GM12878 (cell line): ENCODE measurements around the gene NRG3. TPM values are rescaled to one million over a fixed set of nuclear protein-coding genes. Genes with fewer than 3 reads are reported as not detected.

Source experiments
- ATAC-seq: fragments of 200-7000 bp; cut with Tn5 transposase; 3 replicates; pipeline ENCODE4 v1.9.1; 2020; ENCODE audit warnings: mild to moderate bottlenecking, moderate library complexity
- BruUV-seq: library from RNA; stranded (reverse); fragments of 400-500 nt; replicated peaks from 2 replicates; lab custom pipeline; 2021; lab: Mats Ljungman, UMichigan
- CTCF ChIA-PET: fragments of 300-600 bp; sonication (Branson Sonifier 250); formaldehyde crosslinking; extraction: SDS; loops from one replicate; lab custom pipeline; 2021; ENCODE audit warnings: inconsistent platforms; lab: Yijun Ruan, JAX
- POLR2A ChIA-PET: fragments of 350-600 bp; formaldehyde crosslinking; extraction: SDS; loops from one replicate; lab custom pipeline; 2021; ENCODE audit warnings: inconsistent platforms; lab: Charles Lee
- RAD21 ChIA-PET: fragments of 300-600 bp; sonication (Branson Sonifier 250); formaldehyde crosslinking; loops from one replicate; lab custom pipeline; 2023; ENCODE audit warnings: antibody characterized with exemption; ENCODE audit not compliant: unreplicated experiment; lab: Charles Lee
- SMC1A ChIA-PET: fragments of 300-600 bp; sonication (Branson Sonifier 250); formaldehyde crosslinking; loops from one replicate; lab custom pipeline; 2023; ENCODE audit not compliant: unreplicated experiment, uncharacterized antibody; lab: Charles Lee
- DNase-seq: peaks from one replicate; pipeline ENCODE4 v3.0.0-alpha.2; 2011; ENCODE audit warnings: low read depth, low spot score
- FAIRE-seq: peaks from 3 replicates; lab custom pipeline; 2011; peaks lifted over from hg19 to GRCh38; lab: Jason Lieb, UNC
- H2AFZ ChIP-seq: 2 replicates; pipeline ENCODE4 v1.6.0; 2011; ENCODE audit warnings: low read depth, low read length, control low read depth; ENCODE audit not compliant: control insufficient read depth
- H3K27ac ChIP-seq: 2 replicates; pipeline ENCODE4 v1.5.1; 2011; ENCODE audit warnings: control low read depth; ENCODE audit not compliant: control insufficient read depth, insufficient read depth
- H3K27me3 ChIP-seq, 2 experiments: replicated peaks in 1 of 2; 2 replicates each; pipeline versions ENCODE4 v1.6.0 to v1.6.1; 2011; ENCODE audit warnings: low read length in 1 of 2; ENCODE audit not compliant: control insufficient read depth in 2 of 2, insufficient read depth in 2 of 2
- H3K36me3 ChIP-seq, 2 experiments: 2 replicates each; pipeline ENCODE4 v1.5.1; 2011; ENCODE audit warnings: low read length in 1 of 2; ENCODE audit not compliant: control insufficient read depth in 2 of 2, insufficient read depth in 2 of 2
- H3K4me1 ChIP-seq: 2 replicates; pipeline ENCODE4 v1.6.1; 2011; ENCODE audit warnings: mild to moderate bottlenecking, low read length, moderate library complexity, mixed read lengths; ENCODE audit not compliant: control insufficient read depth, insufficient read depth
- H3K4me2 ChIP-seq: 2 replicates; pipeline ENCODE4 v1.6.0; 2011; ENCODE audit warnings: control low read depth; ENCODE audit not compliant: control insufficient read depth, insufficient read depth
- H3K4me3 ChIP-seq: fragments of 200-600 bp; sonication (generic); 2 replicates; pipeline ENCODE4 v1.5.1; 2016
- H3K79me2 ChIP-seq: 2 replicates; pipeline ENCODE4 v1.6.0; 2011; ENCODE audit warnings: low read length; ENCODE audit not compliant: control insufficient read depth, insufficient read depth
- H3K9ac ChIP-seq: 2 replicates; pipeline ENCODE4 v1.8.0; 2011; ENCODE audit warnings: low read length, control low read depth, mixed read lengths; ENCODE audit not compliant: control insufficient read depth, insufficient read depth
- H3K9me3 ChIP-seq: replicated peaks from 3 replicates; pipeline ENCODE4 v1.5.1; 2011; ENCODE audit warnings: mild to moderate bottlenecking, low read length; ENCODE audit not compliant: control insufficient read depth, insufficient read depth
- H4K20me1 ChIP-seq: 2 replicates; pipeline ENCODE4 v1.6.0; 2011; ENCODE audit not compliant: control insufficient read depth, insufficient read depth
- BCL11A ChIP-seq: IDR thresholded peaks from 2 replicates; pipeline ENCODE4 v1.6.1; 2011; ENCODE audit warnings: low read depth, low read length
- BMI1 ChIP-seq: fragments of 450-650 bp; IDR thresholded peaks from 2 replicates; pipeline ENCODE4 v1.6.1; 2016; ENCODE audit warnings: mild to moderate bottlenecking, moderate library complexity, borderline replicate concordance
- CBX5 ChIP-seq: sonication (generic); IDR thresholded peaks from 2 replicates; pipeline ENCODE4 v1.6.1; 2016; ENCODE audit warnings: low read depth, moderate library complexity, mild to moderate bottlenecking, inconsistent platforms
- CEBPB ChIP-seq, 2 experiments: fragments of 150-350 bp in 1 of 2; IDR thresholded peaks; 2 replicates each; pipeline ENCODE4 v1.6.1; 2012 to 2014; ENCODE audit warnings: low read depth in 2 of 2, low read length in 2 of 2, borderline replicate concordance in 1 of 2, inconsistent platforms in 1 of 2
- MAX ChIP-seq: IDR thresholded peaks from 2 replicates; pipeline ENCODE4 v1.6.1; 2012; ENCODE audit warnings: low read depth, low read length, improper control_type of control experiment
- POU2F2 ChIP-seq: IDR thresholded peaks from 3 replicates; pipeline ENCODE4 v1.6.1; 2011; ENCODE audit warnings: low read depth, mild to moderate bottlenecking, low read length, borderline replicate concordance
- REST ChIP-seq: IDR thresholded peaks from 2 replicates; pipeline ENCODE4 v1.6.1; 2012; ENCODE audit warnings: mild to moderate bottlenecking, low read depth, low read length
- STAT1 ChIP-seq: fragments of 450-650 bp; conservative IDR thresholded peaks from 2 replicates; pipeline ENCODE4 v1.6.1; 2014; ENCODE audit warnings: antibody characterized with exemption, mild to moderate bottlenecking
- ZBTB4 ChIP-seq: fragments of 450-650 bp; formaldehyde crosslinking; IDR thresholded peaks from 2 replicates; pipeline ENCODE4 v1.4.0; 2022; ENCODE audit warnings: mild to moderate bottlenecking, moderate library complexity
- WGBS: methylation state at CpG from one replicate; pipeline ENCODE4 v1.1.6; 2016; ENCODE audit warnings: low lambda C conversion rate; ENCODE audit not compliant: insufficient replicate concordance, insufficient coverage; ENCODE audit errors: missing lambda C conversion rate; 5-methylcytosine and 5-hydroxymethylcytosine counted together
- in situ Hi-C: fragments of 300-500 bp; cut with MboI; formaldehyde crosslinking; loops from 9 replicates; pipeline ENCODE4 v1.14.3; 2018; ENCODE audit warnings: mixed read lengths
- intact Hi-C: fragments of 100-400 bp; cut with micrococcal nuclease; formaldehyde crosslinking; loops from one replicate; pipeline ENCODE4 v1.14.2; 2022; ENCODE audit not compliant: unreplicated experiment
- polyA plus RNA-seq, 11 experiments: library from polyadenylated mRNA; depleted of rRNA in 4 of 11; unstranded in 6 of 11; stranded (reverse) in 5 of 11; fragments of >200 nt; fragmentation: Nextera tagmentation in 4 of 11; fragmentation: Illumina TruSeq in 1 of 11; extraction: Ambion mirVana in 4 of 11; extraction: Trizol in 1 of 11; gene quantifications; 1 replicate in 1 of 11; 2 replicates in 10 of 11; pipeline versions ENCODE4 v1.2.1 to v1.2.3, GENCODE V29; 2011 to 2016; ENCODE audit warnings: inconsistent platforms in 2 of 11, missing spikeins in 2 of 11, low read depth in 1 of 11
- total RNA-seq, 4 experiments: library from RNA; depleted of rRNA in 3 of 4; stranded (reverse); fragments of >200 nt in 3 of 4; fragmentation: Illumina TruSeq in 1 of 4; extraction: Trizol in 1 of 4; gene quantifications; 2 replicates each; pipeline versions ENCODE4 v1.2.1 to v1.2.3, GENCODE V29; 2013 to 2021
- TF ChIP-seq, protein P1 (sequence below): fragments of 450-650 bp; IDR thresholded peaks from 2 replicates; pipeline ENCODE4 v1.6.1; 2017; ENCODE audit warnings: antibody characterized with exemption, mild to moderate bottlenecking, moderate library complexity

The NRG3 gene
- total and polyA plus RNA-seq, 10 of the 15 experiments (the other 5 are each of a cell fraction or from before 2014, with no cell fraction given): 0.03 to 0.41 (median 0.17) TPM; not detected in 3

GRCh38 chr10:82643601-82644000 is 768.6 kb downstream of the NRG3 start:
- H2AFZ ChIP-seq: no peak overlapping the region
- H3K27me3 ChIP-seq: no peaks in the 10 kb centered on the region
- 0% methylated on average over 3 of the region's 5 CpGs for WGBS
- no peaks in the 10 kb centered on the region for H4K20me1 ChIP-seq
- no TSS peak for BruUV-seq
- DNase-seq (no peak), FAIRE-seq (no peak), ATAC-seq (no peak)
- no peaks in the 10 kb centered on the region for H3K36me3 ChIP-seq
- H3K4me2 ChIP-seq: no peak overlapping the region
- RAD21 ChIA-PET: no interaction called here
- in situ Hi-C loops (no loop called here), intact Hi-C loops (no loop called here)
- H3K4me1 ChIP-seq: no peaks in the 10 kb centered on the region
- POLR2A ChIA-PET: no interaction called here
- SMC1A ChIA-PET: no interaction called here
- H3K4me3 ChIP-seq: no peak overlapping the region
- CTCF ChIA-PET: no interaction called here
- no peak overlapping the region for H3K27ac ChIP-seq
- no peaks in the 10 kb centered on the region for H3K9me3 ChIP-seq
- H3K79me2 ChIP-seq: no peaks in the 10 kb centered on the region
- H3K9ac ChIP-seq: no peak overlapping the region
- TF ChIP-seq, protein P1, sequence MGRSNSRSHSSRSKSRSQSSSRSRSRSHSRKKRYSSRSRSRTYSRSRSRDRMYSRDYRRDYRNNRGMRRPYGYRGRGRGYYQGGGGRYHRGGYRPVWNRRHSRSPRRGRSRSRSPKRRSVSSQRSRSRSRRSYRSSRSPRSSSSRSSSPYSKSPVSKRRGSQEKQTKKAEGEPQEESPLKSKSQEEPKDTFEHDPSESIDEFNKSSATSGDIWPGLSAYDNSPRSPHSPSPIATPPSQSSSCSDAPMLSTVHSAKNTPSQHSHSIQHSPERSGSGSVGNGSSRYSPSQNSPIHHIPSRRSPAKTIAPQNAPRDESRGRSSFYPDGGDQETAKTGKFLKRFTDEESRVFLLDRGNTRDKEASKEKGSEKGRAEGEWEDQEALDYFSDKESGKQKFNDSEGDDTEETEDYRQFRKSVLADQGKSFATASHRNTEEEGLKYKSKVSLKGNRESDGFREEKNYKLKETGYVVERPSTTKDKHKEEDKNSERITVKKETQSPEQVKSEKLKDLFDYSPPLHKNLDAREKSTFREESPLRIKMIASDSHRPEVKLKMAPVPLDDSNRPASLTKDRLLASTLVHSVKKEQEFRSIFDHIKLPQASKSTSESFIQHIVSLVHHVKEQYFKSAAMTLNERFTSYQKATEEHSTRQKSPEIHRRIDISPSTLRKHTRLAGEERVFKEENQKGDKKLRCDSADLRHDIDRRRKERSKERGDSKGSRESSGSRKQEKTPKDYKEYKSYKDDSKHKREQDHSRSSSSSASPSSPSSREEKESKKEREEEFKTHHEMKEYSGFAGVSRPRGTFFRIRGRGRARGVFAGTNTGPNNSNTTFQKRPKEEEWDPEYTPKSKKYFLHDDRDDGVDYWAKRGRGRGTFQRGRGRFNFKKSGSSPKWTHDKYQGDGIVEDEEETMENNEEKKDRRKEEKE: no peak
- TF ChIP-seq REST (no peak), MAX (no peak), ZBTB4 (no peak), STAT1 (no peak), BCL11A (no peak), CEBPB (IDR thresholded peaks at IDR 0.05; ENCODE audit: borderline replicate concordance in 1 of 2, low read depth in 2 of 2, low read length in 2 of 2) (no peak), POU2F2 (no peak), BMI1 (no peak), CBX5 (no peak)
